Thyroid gland (tissue), 4 donors: Measurements from ENCODE around the gene MCOLN2. TPM values are rescaled to one million over a fixed set of nuclear protein-coding genes. Genes with fewer than 3 reads are reported as not detected.

ENCODE experiments used
- DNase-seq, 2 donors: peaks; one replicate each; pipeline ENCODE4 v3.0.0-alpha.2; 2019
- H3K27ac ChIP-seq, 3 donors: fragments of 200-600 bp; sonication (generic); 1 replicate in 2 of 3; 2 replicates in 1 of 3; pipeline ENCODE4 v1.5.1; 2016 to 2019; ENCODE audit warnings: mild to moderate bottlenecking in 1 of 3, moderate library complexity in 1 of 3
- H3K27me3 ChIP-seq: fragments of 200-600 bp; sonication (generic); one replicate; pipeline ENCODE4 v1.5.1; 2019
- H3K36me3 ChIP-seq, 2 donors: fragments of 200-600 bp; sonication (generic); one replicate each; pipeline ENCODE4 v1.5.1; 2016 to 2019
- H3K4me1 ChIP-seq, 2 donors: fragments of 200-600 bp; sonication (generic); one replicate each; pipeline ENCODE4 v1.5.1; 2017 to 2019
- H3K4me3 ChIP-seq, 3 donors: fragments of 200-600 bp; sonication (generic); replicated peaks in 1 of 3; 1 replicate in 2 of 3; 2 replicates in 1 of 3; pipeline ENCODE4 v1.5.1; 2016; ENCODE audit warnings: mild to moderate bottlenecking in 1 of 3
- H3K9me3 ChIP-seq: fragments of 200-600 bp; sonication (generic); one replicate; pipeline ENCODE4 v1.5.1; 2017
- CTCF ChIP-seq, 6 experiments: fragments of 200-600 bp in 3 of 6; fragments of 450-650 bp in 3 of 6; sonication (generic) in 3 of 6; IDR thresholded peaks; one replicate each; pipeline ENCODE4 v1.5.1; 2016 to 2019; ENCODE audit warnings: antibody characterized with exemption in 6 of 6, mild to moderate bottlenecking in 2 of 6, inconsistent platforms in 1 of 6, moderate library complexity in 1 of 6
- POLR2A ChIP-seq, 2 donors: fragments of 450-650 bp; IDR thresholded peaks; one replicate each; pipeline ENCODE4 v1.6.1; 2017; ENCODE audit warnings: antibody characterized with exemption in 2 of 2, mild to moderate bottlenecking in 2 of 2, moderate library complexity in 1 of 2
- WGBS, 2 donors: methylation state at CpG; one replicate each; pipeline ENCODE4 v1.1.5; 2017; 5-methylcytosine and 5-hydroxymethylcytosine counted together
- intact Hi-C: fragments of 100-400 bp; cut with DNase I; formaldehyde crosslinking; loops from one replicate; pipeline ENCODE4 v1.15.1; 2023
- total RNA-seq, 4 donors: library from RNA; depleted of rRNA; stranded (reverse); fragments of >200 nt; gene quantifications; one replicate each; pipeline ENCODE4 v1.2.3, GENCODE V29; 2016

The MCOLN2 gene
- total RNA-seq, 4 donors from 2014 or later: 0.29 to 2.5 (median 1.4) TPM

GRCh38 chr1:84963021-84963420 lies 33.9 kb downstream of the MCOLN2 start:
- no peak for TF ChIP-seq POLR2A (IDR thresholded peaks at IDR 0.05)
- no peak for TF ChIP-seq CTCF (IDR thresholded peaks at IDR 0.05)
- intact Hi-C loops: no loop called here
- Histone ChIP-seq H3K27me3 (no peaks in the 10 kb centered on the region), H3K4me3 (no peak overlapping the region), H3K36me3 (no peaks in the 10 kb centered on the region), H3K9me3 (no peaks in the 10 kb centered on the region), H3K27ac (no peak overlapping the region), H3K4me1 (peaks cover 0 to 5% of the 10 kb centered on the region in 2 donors)
- DNase-seq: no peak

- Histone ChIP-seq H3K4me1 (peaks cover 0 to 5% of the 10 kb centered on the region in 2 donors), H3K36me3 (no peaks in the 10 kb centered on the region), H3K4me3 (no peak overlapping the region), H3K27ac (no peak overlapping the region), H3K27me3 (no peaks in the 10 kb centered on the region), H3K9me3 (no peaks in the 10 kb centered on the region)
- TF ChIP-seq CTCF (IDR thresholded peaks at IDR 0.05) (no peak), POLR2A (IDR thresholded peaks at IDR 0.05) (no peak)
- WGBS, 2 donors: 81 to 82% methylated on average over 1 of the region's 1 CpG
- DNase-seq: no peak
- intact Hi-C loops: no loop called here
Observed at GRCh38 chr1:84961316-84961715, 35.6 kb downstream of the MCOLN2 start.

GRCh38 chr1:84960371-84960770 lies 36.5 kb downstream of the MCOLN2 start:
- no peaks in the 10 kb centered on the region for H3K27me3 ChIP-seq
- no peak overlapping the region for H3K27ac ChIP-seq
- no peaks in the 10 kb centered on the region for H3K9me3 ChIP-seq
- peaks cover 0 to 5% of the 10 kb centered on the region in 2 donors for H3K4me1 ChIP-seq
- no peak overlapping the region for H3K4me3 ChIP-seq
- no peak for TF ChIP-seq POLR2A (IDR thresholded peaks at IDR 0.05)
- TF ChIP-seq CTCF (IDR thresholded peaks at IDR 0.05): no peak
- WGBS, 2 donors: 45 to 48% methylated on average over 1 of the region's 1 CpG
- no peaks in the 10 kb centered on the region for H3K36me3 ChIP-seq
- intact Hi-C loops: no loop called here
- no peak for DNase-seq

GRCh38 chr1:84959294-84959693 lies 37.6 kb downstream of the MCOLN2 start:
- H3K4me1 ChIP-seq: peaks cover 0 to 5% of the 10 kb centered on the region in 2 donors
- H3K9me3 ChIP-seq: no peaks in the 10 kb centered on the region
- TF ChIP-seq CTCF (IDR thresholded peaks at IDR 0.05) (no peak), POLR2A (IDR thresholded peaks at IDR 0.05) (no peak)
- intact Hi-C loops: no loop called here
- no peaks in the 10 kb centered on the region for H3K27me3 ChIP-seq
- no peak overlapping the region for H3K4me3 ChIP-seq
- no peak for DNase-seq
- no peak overlapping the region for H3K27ac ChIP-seq
- WGBS, 2 donors: 86 to 87% methylated on average over 5 of the region's 5 CpGs
- no peaks in the 10 kb centered on the region for H3K36me3 ChIP-seq

GRCh38 chr1:84957966-84958365 lies 38.9 kb downstream of the MCOLN2 start:
- peaks cover 0 to 5% of the 10 kb centered on the region in 2 donors for H3K4me1 ChIP-seq
- no peak for TF ChIP-seq CTCF (IDR thresholded peaks at IDR 0.05)
- no peak for TF ChIP-seq POLR2A (IDR thresholded peaks at IDR 0.05)
- H3K27ac ChIP-seq: no peak overlapping the region
- DNase-seq: no peak
- intact Hi-C loops: no loop called here
- H3K9me3 ChIP-seq: no peaks in the 10 kb centered on the region
- no peaks in the 10 kb centered on the region for H3K36me3 ChIP-seq
- no peak overlapping the region for H3K4me3 ChIP-seq
- WGBS, 2 donors: 90 to 94% methylated on average over 1 of the region's 1 CpG
- H3K27me3 ChIP-seq: no peaks in the 10 kb centered on the region
